SH-SY5Y (cell line): ENCODE results near the gene SBNO2.

Experiments used
- GATA2 ChIP-seq: IDR thresholded peaks from 2 replicates; pipeline ENCODE4 v1.6.1; 2011; ENCODE audit warnings: mild to moderate bottlenecking, low read depth, low read length
- GATA3 ChIP-seq: IDR thresholded peaks from 2 replicates; pipeline ENCODE4 v1.6.1; 2011; ENCODE audit warnings: low read depth, mild to moderate bottlenecking, low read length, moderate library complexity

DNA sequence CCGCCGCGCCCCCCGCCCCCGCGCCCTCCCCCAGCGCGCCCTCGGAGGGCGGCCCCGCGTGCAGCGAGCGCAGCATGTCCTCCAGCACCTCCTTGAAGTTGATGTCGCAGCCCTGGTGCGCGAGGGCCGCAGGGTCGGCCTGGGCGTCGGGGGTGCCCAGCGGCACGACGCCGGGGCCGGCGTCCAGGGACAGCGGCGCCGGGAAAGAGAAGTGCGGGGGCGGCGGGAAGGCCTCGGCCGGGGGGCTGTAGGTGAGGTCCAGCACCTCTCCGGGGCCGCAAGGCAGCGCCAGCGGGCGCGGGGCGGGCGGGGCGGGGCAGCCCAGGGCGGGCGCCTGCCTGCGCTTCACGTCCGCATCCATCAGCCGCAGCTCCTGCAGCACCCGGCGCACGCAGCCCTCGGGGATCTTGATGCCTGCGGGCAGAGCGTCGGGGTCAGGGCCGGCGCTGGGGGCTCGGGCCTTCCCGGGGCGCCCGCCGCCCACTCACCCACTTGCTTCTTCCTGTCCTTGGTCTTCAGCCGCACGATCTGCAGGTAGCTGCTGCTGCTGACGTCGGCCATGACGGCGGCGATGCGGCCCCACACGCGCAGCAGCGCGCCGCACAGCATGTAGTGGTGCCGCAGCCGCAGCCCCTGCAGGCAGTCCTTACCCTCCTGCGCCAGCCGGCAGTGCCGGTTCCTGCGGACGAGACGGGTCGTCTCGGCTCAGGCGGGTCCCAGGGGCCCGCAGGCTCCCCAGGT is 65.6 kb downstream of the SBNO2 start:
- no peak for TF ChIP-seq GATA2
- no peak for TF ChIP-seq GATA3
